HG02610 (cell line): ENCODE data around the gene LOC101059915.
A peak's percentile ranks its signal among the peaks of the same experiment; 100 is the strongest.
"Not testable (repeated sequence)": the region's sequence is repeated elsewhere in the genome, so short reads cannot be mapped to it uniquely, and the experiment has no call there.

ENCODE experiments used
- ATAC-seq: cut with Tn5 transposase; IDR thresholded peaks from one replicate; pipeline ENCODE4 v1.9.1; 2021; ENCODE audit warnings: mild to moderate bottlenecking, moderate library complexity; ENCODE audit not compliant: unreplicated experiment

Gene LOC101059915

GRCh38 chrX:71671043-71671780 is 3.9 kb downstream of the LOC101059915 start:
- ATAC-seq: no peak

DNA sequence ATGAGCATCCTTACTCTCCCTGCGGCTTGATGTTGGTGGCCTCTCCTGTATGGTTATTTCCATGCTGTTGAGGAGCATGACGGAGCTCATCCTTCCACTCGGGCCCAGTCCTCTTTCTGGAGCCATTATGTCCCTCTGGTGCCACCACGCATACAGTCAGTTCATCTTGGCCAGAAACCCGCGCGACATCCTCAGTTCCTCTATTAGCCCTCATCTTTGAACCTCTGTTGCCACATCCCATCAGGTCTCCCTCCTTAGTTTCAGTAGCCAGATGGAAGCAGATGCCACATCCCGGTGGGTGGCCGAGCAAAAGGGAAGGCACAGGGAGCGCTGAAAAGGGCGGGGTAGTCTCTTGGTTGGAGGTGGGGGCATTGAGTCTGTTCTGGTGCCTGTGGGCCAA is 4.6 kb downstream of the LOC101059915 start:
- no peak for ATAC-seq

GRCh38 chrX:71675636-71676035 is 8.3 kb downstream of the LOC101059915 start:
- not testable (repeated sequence) for ATAC-seq

- not testable (repeated sequence) for ATAC-seq
Observed at GRCh38 chrX:71676068-71676795, 8.9 kb downstream of the LOC101059915 start.

DNA sequence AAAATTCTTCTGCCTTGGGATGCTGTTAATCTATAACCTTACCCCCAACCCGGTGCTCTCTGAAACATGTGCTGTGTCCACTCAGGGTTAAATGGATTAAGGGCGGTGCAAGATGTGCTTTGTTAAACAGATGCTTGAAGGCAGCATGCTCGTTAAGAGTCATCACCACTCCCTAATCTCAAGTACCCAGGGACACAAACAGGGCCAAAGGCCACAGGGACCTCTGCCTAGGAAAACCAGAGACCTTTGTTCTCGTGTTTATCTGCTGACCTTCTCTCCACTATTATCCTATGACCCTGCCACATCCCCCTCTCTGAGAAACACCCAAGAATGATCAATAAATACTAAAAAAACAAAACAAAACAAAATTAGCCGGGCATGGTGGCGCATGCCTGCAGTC is 9.8 kb downstream of the LOC101059915 start:
- ATAC-seq: not testable (repeated sequence)

DNA sequence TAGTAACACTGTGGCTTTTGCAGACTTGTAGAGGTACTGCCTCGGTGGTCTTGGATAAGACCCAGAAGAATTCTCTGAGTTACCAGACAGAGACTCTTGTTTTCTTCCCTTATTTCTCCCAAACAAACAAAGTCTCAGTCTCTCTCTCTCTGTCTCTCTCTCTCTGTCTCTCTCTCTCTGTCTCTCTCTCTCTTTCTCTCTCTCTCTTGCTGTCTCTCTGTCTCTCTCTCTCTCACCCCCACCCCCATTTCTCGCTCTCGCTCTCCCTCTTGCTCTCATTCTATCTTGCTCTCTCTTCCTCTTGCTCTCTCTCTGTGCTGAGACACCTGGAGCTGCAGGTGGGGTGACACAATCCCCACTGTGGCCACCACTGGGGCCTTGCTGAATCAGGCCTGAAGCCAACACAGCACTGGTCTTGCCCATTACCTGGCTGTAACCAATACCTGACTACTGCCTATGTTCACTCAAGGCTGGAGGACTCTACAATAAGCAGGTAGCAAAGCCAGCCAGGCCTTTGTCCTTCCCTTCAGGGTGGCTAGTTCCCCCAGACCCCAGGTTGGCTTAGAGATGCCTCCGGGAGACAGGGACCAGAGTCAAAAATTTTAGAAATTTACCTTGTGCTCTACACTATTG is 12.3 kb downstream of the LOC101059915 start:
- ATAC-seq: no peak

- peak; percentile 66 for ATAC-seq
Observed at GRCh38 chrX:71696641-71697465, 29.5 kb downstream of the LOC101059915 start.

- peak; percentile 40 for ATAC-seq
Observed at GRCh38 chrX:71697466-71698298, 30.3 kb downstream of the LOC101059915 start.

- ATAC-seq: not testable (repeated sequence)
Observed at GRCh38 chrX:71698299-71699022, 31.1 kb downstream of the LOC101059915 start.

DNA sequence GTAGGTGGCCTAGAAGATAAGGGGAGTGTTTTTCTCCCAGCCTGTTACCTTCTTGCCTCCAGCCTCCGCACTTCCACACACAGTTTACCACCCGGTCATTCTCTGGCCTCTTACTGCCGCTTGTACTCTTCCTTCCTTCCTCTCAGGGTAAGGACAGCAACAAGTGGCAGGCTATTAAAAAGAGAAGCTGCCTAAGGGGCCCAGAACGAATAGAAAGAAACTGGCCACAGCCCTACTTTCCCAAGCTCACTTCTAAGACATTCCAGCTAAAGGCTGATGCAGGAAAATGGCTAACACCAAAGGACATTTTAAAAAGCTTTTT is 31.6 kb downstream of the LOC101059915 start:
- not testable (repeated sequence) for ATAC-seq

GRCh38 chrX:71702853-71703252 is 35.5 kb downstream of the LOC101059915 start:
- ATAC-seq: peak; percentile 59

DNA sequence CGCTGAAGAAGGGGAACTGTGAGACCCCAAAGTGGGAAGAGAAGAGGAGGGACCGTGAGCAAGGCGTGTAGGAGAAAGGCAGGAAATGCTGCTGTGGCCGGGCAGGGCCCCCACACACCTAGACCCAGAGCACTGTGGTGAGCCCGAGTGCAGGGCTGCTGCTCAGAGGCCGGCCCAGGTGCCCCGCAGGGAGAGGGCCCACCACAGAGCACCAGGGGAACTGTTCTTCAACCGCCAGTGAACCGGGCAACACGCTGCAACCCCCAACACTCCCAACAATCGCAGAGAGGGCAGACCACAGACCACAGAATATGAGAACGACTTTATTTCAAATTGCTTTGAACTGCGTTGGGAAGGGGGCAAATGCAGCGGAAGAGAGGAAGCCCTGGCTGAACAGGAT is 46.7 kb downstream of the LOC101059915 start:
- ATAC-seq: not testable (repeated sequence)

DNA sequence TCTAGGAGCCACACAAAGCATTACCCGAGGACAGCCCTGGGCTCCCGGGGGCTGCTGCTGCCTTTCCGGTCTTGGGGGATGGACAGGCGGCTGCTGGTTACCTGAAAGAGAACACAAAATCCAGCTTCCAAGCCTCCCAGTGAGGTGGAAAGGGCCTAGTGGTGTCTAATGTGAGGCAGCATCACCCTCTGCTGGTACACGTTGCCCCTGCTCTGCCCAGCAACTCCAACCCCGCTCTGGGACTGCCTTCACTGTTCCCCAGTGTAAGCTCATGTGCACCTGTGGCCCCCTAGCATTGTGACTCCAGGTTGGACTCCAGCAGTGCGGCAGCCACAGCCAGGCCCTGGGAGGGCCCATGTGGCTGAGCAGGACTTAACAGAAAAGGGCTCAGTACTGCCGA is 48.2 kb downstream of the LOC101059915 start:
- ATAC-seq: not testable (repeated sequence)

DNA sequence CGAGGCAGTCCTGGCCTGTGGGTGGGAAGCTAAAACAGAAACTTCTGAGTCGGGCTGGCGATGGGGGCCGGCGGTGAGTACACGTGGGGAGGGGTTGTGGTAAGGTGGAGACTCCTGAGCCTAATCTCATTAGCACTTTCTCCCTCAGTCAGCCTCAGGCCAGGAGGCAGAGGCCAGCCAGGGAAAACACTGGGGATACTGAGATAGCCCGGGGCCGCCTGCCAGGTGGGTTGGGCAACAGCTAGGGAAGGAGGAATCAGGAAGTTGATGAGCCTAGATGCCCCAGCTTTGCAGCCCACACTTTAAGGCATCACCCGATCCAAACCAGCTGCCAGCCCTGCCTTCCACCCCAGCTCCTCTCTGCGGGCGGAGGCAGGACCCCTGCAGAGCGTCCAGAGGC is 49.0 kb downstream of the LOC101059915 start:
- not testable (repeated sequence) for ATAC-seq

GRCh38 chrX:71718185-71718584 is 50.8 kb downstream of the LOC101059915 start, which contains the start of gene CXorf49:
TSS of gene CXorf49 (minus strand) at chrX:71718285. CDS start at chrX:71718151, 134 bp downstream.
- not testable (repeated sequence) for ATAC-seq

DNA sequence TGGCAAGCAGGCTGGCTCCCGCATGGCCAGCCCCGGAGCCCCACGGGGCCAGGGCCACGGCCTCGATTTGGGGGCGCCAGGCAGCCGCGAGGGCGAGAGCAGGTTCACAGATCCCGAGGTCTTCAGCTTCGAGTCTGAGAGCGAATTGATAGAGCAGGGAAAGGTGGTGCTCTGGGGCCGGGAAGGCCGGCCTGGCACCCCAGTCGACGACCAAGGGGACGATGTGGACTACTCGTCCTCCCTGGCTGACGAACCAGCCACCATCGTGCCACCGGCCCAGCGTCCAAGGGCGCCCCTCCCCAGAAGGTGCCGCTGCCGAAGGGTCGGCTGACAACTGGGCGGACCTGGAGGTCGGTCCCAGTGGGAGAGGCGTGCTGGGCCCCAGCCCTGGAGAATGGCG is 51.8 kb downstream of the LOC101059915 start:
- ATAC-seq: not testable (repeated sequence)

- not testable (repeated sequence) for ATAC-seq
Observed at GRCh38 chrX:71720289-71720886, 53.0 kb downstream of the LOC101059915 start.
